ENCODE measurements around the gene PFDN2. TPM values are rescaled to one million over a fixed set of nuclear protein-coding genes. Genes with fewer than 3 reads are reported as not detected.

Gene PFDN2

DNA sequence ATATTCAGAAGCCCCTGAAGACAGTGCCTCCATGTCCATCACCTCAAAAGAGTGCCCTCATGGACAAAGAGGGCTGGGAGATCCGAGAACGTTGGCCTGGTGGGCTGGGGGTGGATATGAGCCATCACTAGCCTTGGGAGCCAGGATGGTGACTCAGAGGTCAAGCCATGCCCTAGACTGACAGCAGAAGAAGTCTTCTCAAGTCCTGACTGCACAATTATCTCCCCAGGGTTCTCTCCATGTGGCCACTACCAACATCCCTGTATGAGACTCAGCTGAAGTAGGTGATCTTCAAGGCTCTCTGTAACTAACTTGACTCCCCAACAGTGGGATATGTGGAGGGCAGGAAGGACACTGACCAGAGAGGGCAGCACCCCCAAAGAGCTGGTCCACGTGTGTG lies 64.9 kb downstream of the PFDN2 start:
- Histone ChIP-seq H2BK12ac (ENCODE audit: low read length) (no peak overlapping the region), H3K4ac (ENCODE audit: low read length) (no peak overlapping the region), H3K4me3 (ENCODE audit: low read length in 2 of 2) (no peak overlapping the region), H3K27ac (replicated peaks; ENCODE audit: low read length) (no peak overlapping the region), H3K79me1 (ENCODE audit: low read depth, low read length) (no peaks in the 10 kb centered on the region), H3K9ac (ENCODE audit: low read depth, low read length, poor library complexity) (no peak overlapping the region), H3K27me3 (ENCODE audit: control insufficient read depth in 3 of 3, insufficient read depth in 3 of 3, low read depth in 1 of 3, low read length in 3 of 3) (peaks cover 0 to 2% (median 0%) of the 10 kb centered on the region in 3 experiments), H2AK5ac (ENCODE audit: low read depth, low read length) (no peak overlapping the region), H2BK15ac (ENCODE audit: low read length) (no peak overlapping the region), H3K4me1 (ENCODE audit: control insufficient read depth in 2 of 2, insufficient read depth in 1 of 2, low read depth in 1 of 2, low read length in 2 of 2) (no peaks in the 10 kb centered on the region), H4K91ac (ENCODE audit: low read depth, low read length, poor library complexity) (no peak overlapping the region), H3K14ac (ENCODE audit: low read length) (no peak overlapping the region), H4K8ac (ENCODE audit: low read depth, low read length) (no peak overlapping the region), H3K4me2 (ENCODE audit: insufficient read depth, low read length, poor library complexity, severe bottlenecking) (no peak overlapping the region), H3K9me3 (replicated peaks in 1 of 2; ENCODE audit: control insufficient read depth in 2 of 2, insufficient read depth in 1 of 2, low read depth in 1 of 2, low read length in 2 of 2) (peaks cover 8 to 19% of the 10 kb centered on the region in 2 donors), H2BK120ac (ENCODE audit: low read depth, low read length) (no peak overlapping the region), H3K23ac (ENCODE audit: low read depth, low read length, poor library complexity) (no peak overlapping the region), H3K36me3 (replicated peaks in 1 of 2; ENCODE audit: control insufficient read depth in 2 of 2, insufficient read depth in 2 of 2, low read length in 2 of 2) (no peaks in the 10 kb centered on the region), H2AFZ (ENCODE audit: low read length) (no peak overlapping the region), H3K18ac (ENCODE audit: low read length) (no peak overlapping the region), H2BK5ac (ENCODE audit: low read length) (no peak overlapping the region)
- DNase-seq (ENCODE audit: low spot score): no peak
- no CpG with 5 or more reads among the region's 3 CpGs for WGBS, 2 donors (ENCODE audit: extremely low coverage in 2 of 2, insufficient read length in 2 of 2, insufficient replicate concordance in 1 of 2)

- H3K27ac ChIP-seq (replicated peaks; ENCODE audit: low read length): no peak overlapping the region
- no peak overlapping the region for H3K14ac ChIP-seq (ENCODE audit: low read length)
- peak overlapping the region; percentile 47 for H3K23ac ChIP-seq (ENCODE audit: low read depth, low read length, poor library complexity)
- no peak overlapping the region for H3K4me2 ChIP-seq (ENCODE audit: insufficient read depth, low read length, poor library complexity, severe bottlenecking)
- H3K79me1 ChIP-seq (ENCODE audit: low read depth, low read length): no peaks in the 10 kb centered on the region
- H3K18ac ChIP-seq (ENCODE audit: low read length): no peak overlapping the region
- H3K27me3 ChIP-seq (ENCODE audit: control insufficient read depth in 3 of 3, insufficient read depth in 3 of 3, low read depth in 1 of 3, low read length in 3 of 3): peaks cover 0 to 2% (median 0%) of the 10 kb centered on the region in 3 experiments
- no peak overlapping the region for H3K4me3 ChIP-seq (ENCODE audit: low read length in 2 of 2)
- H4K8ac ChIP-seq (ENCODE audit: low read depth, low read length): no peak overlapping the region
- no peak overlapping the region for H2BK15ac ChIP-seq (ENCODE audit: low read length)
- no peak overlapping the region for H4K91ac ChIP-seq (ENCODE audit: low read depth, low read length, poor library complexity)
- H3K4me1 ChIP-seq (ENCODE audit: control insufficient read depth in 2 of 2, insufficient read depth in 1 of 2, low read depth in 1 of 2, low read length in 2 of 2): no peaks in the 10 kb centered on the region
- H3K36me3 ChIP-seq (replicated peaks in 1 of 2; ENCODE audit: control insufficient read depth in 2 of 2, insufficient read depth in 2 of 2, low read length in 2 of 2): no peaks in the 10 kb centered on the region
- H3K4ac ChIP-seq (ENCODE audit: low read length): no peak overlapping the region
- peak overlapping the region; percentile 53 for H2BK12ac ChIP-seq (ENCODE audit: low read length)
- peaks cover 14 to 32% of the 10 kb centered on the region in 2 donors for H3K9me3 ChIP-seq (replicated peaks in 1 of 2; ENCODE audit: control insufficient read depth in 2 of 2, insufficient read depth in 1 of 2, low read depth in 1 of 2, low read length in 2 of 2)
- DNase-seq (ENCODE audit: low spot score): no peak
- no peak overlapping the region for H2AFZ ChIP-seq (ENCODE audit: low read length)
- H2BK120ac ChIP-seq (ENCODE audit: low read depth, low read length): no peak overlapping the region
- no peak overlapping the region for H2BK5ac ChIP-seq (ENCODE audit: low read length)
- peak overlapping the region; percentile 61 for H2AK5ac ChIP-seq (ENCODE audit: low read depth, low read length)
- WGBS, 2 donors (ENCODE audit: extremely low coverage in 2 of 2, insufficient read length in 2 of 2, insufficient replicate concordance in 1 of 2): no CpG with 5 or more reads among the region's 10 CpGs
- H3K9ac ChIP-seq (ENCODE audit: low read depth, low read length, poor library complexity): no peak overlapping the region
These were observed 66.6 kb downstream of the PFDN2 start for GRCh38 chr1:161051219-161051618.

Small RNA genes within 50 kb of the gene (small RNA-seq; reads per million reads assigned to genes)
- gene RF01225 (ENCODE audit: insufficient read depth): not detected

Measured in neuronal stem cell (in vitro differentiated cells).